Thyroid gland (tissue), 4 donors: ENCODE data around the gene KLHL42.

Experiments
- POLR2A ChIP-seq, 2 donors: fragments of 450-650 bp; IDR thresholded peaks; one replicate each; pipeline ENCODE4 v1.6.1; 2017; ENCODE audit warnings: antibody characterized with exemption in 2 of 2, mild to moderate bottlenecking in 2 of 2, moderate library complexity in 1 of 2
- TF ChIP-seq, protein P1 (sequence below), 6 experiments: fragments of 200-600 bp in 3 of 6; fragments of 450-650 bp in 3 of 6; sonication (generic) in 3 of 6; IDR thresholded peaks; one replicate each; pipeline ENCODE4 v1.5.1; 2016 to 2019; ENCODE audit warnings: antibody characterized with exemption in 6 of 6, mild to moderate bottlenecking in 2 of 6, inconsistent platforms in 1 of 6, moderate library complexity in 1 of 6

DNA sequence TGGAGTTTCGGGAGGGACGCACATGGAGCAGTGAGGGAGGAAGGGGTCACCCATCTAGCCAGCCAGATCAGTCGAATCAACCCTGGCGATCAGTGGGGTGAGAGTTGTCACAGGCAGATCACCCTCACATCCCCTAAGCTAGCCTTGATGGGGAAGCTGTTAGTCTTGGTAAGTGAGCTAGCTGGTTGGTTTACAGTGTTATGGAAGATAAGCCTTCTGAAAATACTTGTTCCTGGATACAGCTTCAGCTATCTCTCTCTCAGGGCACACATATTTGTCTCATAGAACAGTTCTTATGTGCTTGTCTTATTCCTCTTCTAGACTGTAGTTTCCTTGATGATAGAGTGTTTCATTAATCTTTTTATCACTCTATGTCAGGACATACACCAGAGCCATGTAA, 26.2 kb downstream of the KLHL42 start:
- TF ChIP-seq, protein P1, sequence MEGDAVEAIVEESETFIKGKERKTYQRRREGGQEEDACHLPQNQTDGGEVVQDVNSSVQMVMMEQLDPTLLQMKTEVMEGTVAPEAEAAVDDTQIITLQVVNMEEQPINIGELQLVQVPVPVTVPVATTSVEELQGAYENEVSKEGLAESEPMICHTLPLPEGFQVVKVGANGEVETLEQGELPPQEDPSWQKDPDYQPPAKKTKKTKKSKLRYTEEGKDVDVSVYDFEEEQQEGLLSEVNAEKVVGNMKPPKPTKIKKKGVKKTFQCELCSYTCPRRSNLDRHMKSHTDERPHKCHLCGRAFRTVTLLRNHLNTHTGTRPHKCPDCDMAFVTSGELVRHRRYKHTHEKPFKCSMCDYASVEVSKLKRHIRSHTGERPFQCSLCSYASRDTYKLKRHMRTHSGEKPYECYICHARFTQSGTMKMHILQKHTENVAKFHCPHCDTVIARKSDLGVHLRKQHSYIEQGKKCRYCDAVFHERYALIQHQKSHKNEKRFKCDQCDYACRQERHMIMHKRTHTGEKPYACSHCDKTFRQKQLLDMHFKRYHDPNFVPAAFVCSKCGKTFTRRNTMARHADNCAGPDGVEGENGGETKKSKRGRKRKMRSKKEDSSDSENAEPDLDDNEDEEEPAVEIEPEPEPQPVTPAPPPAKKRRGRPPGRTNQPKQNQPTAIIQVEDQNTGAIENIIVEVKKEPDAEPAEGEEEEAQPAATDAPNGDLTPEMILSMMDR (IDR thresholded peaks at IDR 0.05): no peak
- no peak for TF ChIP-seq POLR2A (IDR thresholded peaks at IDR 0.05)
